A549 (cell line): ENCODE measurements around the gene KCNG4. TPM values are rescaled to one million over a fixed set of nuclear protein-coding genes. Genes with fewer than 3 reads are reported as not detected.

Experiments used
- ATAC-seq, 2 experiments: fragments of 200-7000 bp in 1 of 2; fragments of >200 bp in 1 of 2; cut with Nextera tagmentation in 1 of 2; cut with Tn5 transposase in 1 of 2; 3 replicates each; pipeline versions ENCODE4 v1.8.0 to v1.9.1; 2018 to 2020; ENCODE audit warnings: mild to moderate bottlenecking in 1 of 2, moderate library complexity in 1 of 2
- CTCF ChIA-PET: fragments of 300-600 bp; sonication (Branson Sonifier 250); formaldehyde crosslinking; extraction: SDS; loops from one replicate; lab custom pipeline; 2021; ENCODE audit warnings: antibody characterized with exemption, inconsistent platforms; lab: Yijun Ruan, JAX
- POLR2A ChIA-PET: fragments of 350-600 bp; formaldehyde crosslinking; extraction: SDS; loops from one replicate; lab custom pipeline; 2021; ENCODE audit warnings: antibody characterized with exemption, inconsistent platforms; lab: Yijun Ruan, JAX
- DNase-seq, 2 experiments: peaks; one replicate each; pipeline versions ENCODE4 v3.0.0 to v3.0.0-alpha.2; 2011 to 2016; ENCODE audit warnings: low read depth in 1 of 2, low spot score in 1 of 2
- FAIRE-seq: peaks from 2 replicates; lab custom pipeline; 2011; peaks lifted over from hg19 to GRCh38; lab: Jason Lieb, UNC
- H3K27ac ChIP-seq, 2 experiments: fragments of >200 bp; sonication (Bioruptor Twin); formaldehyde crosslinking; 3 replicates each; pipeline ENCODE4 v1.5.1; 2016 to 2017
- H3K4me1 ChIP-seq: fragments of >200 bp; sonication (Bioruptor Twin); formaldehyde crosslinking; 3 replicates; pipeline ENCODE4 v1.6.1; 2016
- H3K4me2 ChIP-seq: fragments of >200 bp; sonication (Bioruptor Twin); formaldehyde crosslinking; 3 replicates; pipeline ENCODE4 v1.6.1; 2016
- H3K4me3 ChIP-seq: fragments of >200 bp; sonication (Bioruptor Twin); formaldehyde crosslinking; 3 replicates; pipeline ENCODE4 v1.5.1; 2016
- H3K9me3 ChIP-seq: fragments of >200 bp; sonication (Bioruptor Twin); formaldehyde crosslinking; 3 replicates; pipeline ENCODE4 v1.6.1; 2016
- CBX2 ChIP-seq: fragments of 200-600 bp; sonication (generic); IDR thresholded peaks from 2 replicates; pipeline ENCODE4 v1.6.1; 2016; ENCODE audit warnings: low read depth, mild to moderate bottlenecking, borderline replicate concordance
- CHD2 ChIP-seq: fragments of 150-350 bp; IDR thresholded peaks from 2 replicates; pipeline ENCODE4 v1.6.1; 2014; ENCODE audit warnings: low read length; ENCODE audit not compliant: partially characterized antibody
- CHD4 ChIP-seq: fragments of 200-600 bp; sonication (generic); IDR thresholded peaks from 2 replicates; pipeline ENCODE4 v1.6.1; 2016; ENCODE audit warnings: antibody characterized with exemption, mild to moderate bottlenecking, borderline replicate concordance
- EP300 ChIP-seq, 2 experiments: fragments of >200 bp; sonication (Bioruptor Twin); formaldehyde crosslinking; IDR thresholded peaks; 2 replicates in 1 of 2; 3 replicates in 1 of 2; pipeline ENCODE4 v1.6.1; 2016 to 2017
- FOSL2 ChIP-seq, 2 experiments: fragments of 450-650 bp in 1 of 2; fragments of >200 bp in 1 of 2; sonication (Bioruptor Twin) in 1 of 2; formaldehyde crosslinking; IDR thresholded peaks; 2 replicates each; pipeline versions ENCODE4 v1.5.0 to v1.6.1; 2016 to 2020; ENCODE audit warnings: mild to moderate bottlenecking in 1 of 2, moderate library complexity in 1 of 2
- FOXS1 ChIP-seq: fragments of 250-450 bp; sonication (Bioruptor Pico); IDR thresholded peaks from 2 replicates; pipeline ENCODE4 v1.5.0; 2020; ENCODE audit warnings: mild to moderate bottlenecking, moderate library complexity
- HEYL ChIP-seq: fragments of 250-450 bp; sonication (Bioruptor Pico); IDR thresholded peaks from 2 replicates; pipeline ENCODE4 v1.8.0; 2021; ENCODE audit warnings: mild to moderate bottlenecking, moderate library complexity
- HOXA7 ChIP-seq: fragments of 250-450 bp; sonication (Bioruptor Pico); IDR thresholded peaks from 2 replicates; pipeline ENCODE4 v1.5.0; 2020; ENCODE audit warnings: mild to moderate bottlenecking, moderate library complexity
- HOXB5 ChIP-seq: fragments of 250-450 bp; sonication (Bioruptor Pico); IDR thresholded peaks from 2 replicates; pipeline ENCODE4 v1.5.0; 2020; ENCODE audit warnings: mild to moderate bottlenecking, moderate library complexity
- JUN ChIP-seq, 2 experiments: fragments of >200 bp; sonication (Bioruptor Twin); formaldehyde crosslinking; IDR thresholded peaks; 2 replicates in 1 of 2; 3 replicates in 1 of 2; pipeline ENCODE4 v1.6.1; 2016 to 2017
- NPAS2 ChIP-seq: fragments of 250-450 bp; sonication (Bioruptor Pico); IDR thresholded peaks from 2 replicates; pipeline ENCODE4 v1.8.0; 2022; ENCODE audit warnings: mild to moderate bottlenecking, moderate library complexity, borderline replicate concordance
- PHF8 ChIP-seq: fragments of 200-600 bp; sonication (generic); IDR thresholded peaks from 2 replicates; pipeline ENCODE4 v1.6.1; 2016; ENCODE audit warnings: low read depth, mild to moderate bottlenecking, antibody characterized with exemption, moderate library complexity, borderline replicate concordance
- POLR2A ChIP-seq: IDR thresholded peaks from 2 replicates; pipeline ENCODE4 v1.6.1; 2012; ENCODE audit warnings: mild to moderate bottlenecking, low read length
- POLR2AphosphoS2 ChIP-seq: conservative IDR thresholded peaks from 2 replicates; pipeline ENCODE4 v1.6.1; 2012; ENCODE audit warnings: low read length, improper control_type of control experiment, inconsistent platforms
- RFX5 ChIP-seq: fragments of 450-650 bp; IDR thresholded peaks from 2 replicates; pipeline ENCODE4 v1.7.1; 2014; ENCODE audit warnings: antibody characterized with exemption, mild to moderate bottlenecking, moderate library complexity
- RNF2 ChIP-seq: fragments of 200-600 bp; sonication (generic); IDR thresholded peaks from 2 replicates; pipeline ENCODE4 v1.6.1; 2016; ENCODE audit warnings: low read depth, mild to moderate bottlenecking, antibody characterized with exemption, moderate library complexity, borderline replicate concordance
- TP53 ChIP-seq: fragments of 250-450 bp; sonication (Bioruptor Pico); IDR thresholded peaks from 2 replicates; pipeline ENCODE4 v1.5.0; 2021; ENCODE audit warnings: mild to moderate bottlenecking, moderate library complexity
- ZSCAN20 ChIP-seq: fragments of 250-450 bp; sonication (Bioruptor Pico); IDR thresholded peaks from 2 replicates; pipeline ENCODE4 v1.8.0; 2022; ENCODE audit warnings: mild to moderate bottlenecking, moderate library complexity
- WGBS: methylation state at CpG from one replicate; pipeline ENCODE4 v1.1.6; 2017; ENCODE audit errors: missing lambda C conversion rate; 5-methylcytosine and 5-hydroxymethylcytosine counted together
- polyA plus RNA-seq, 4 experiments: library from polyadenylated mRNA; depleted of rRNA in 3 of 4; stranded (reverse); fragments of >200 nt; fragmentation: RNase III in 1 of 4; extraction: RNeasy Plus Mini Kit Qiagen cat#74134 plus additional on column Dnase treatment in 1 of 4; gene quantifications; 2 replicates in 3 of 4; 3 replicates in 1 of 4; pipeline ENCODE4 v1.2.3, GENCODE V29; 2011 to 2017
- TF ChIP-seq, protein P1 (sequence below): IDR thresholded peaks from 2 replicates; pipeline ENCODE4 v1.6.1; 2012; ENCODE audit warnings: low read depth, borderline replicate concordance
- TF ChIP-seq, protein P2 (sequence below): fragments of 200-600 bp; sonication (generic); IDR thresholded peaks from 2 replicates; pipeline ENCODE4 v1.6.1; 2016; ENCODE audit warnings: antibody characterized with exemption, mild to moderate bottlenecking, moderate library complexity
- TF ChIP-seq, protein P3 (sequence below): fragments of 450-650 bp; IDR thresholded peaks from 2 replicates; pipeline ENCODE4 v1.6.1; 2014; ENCODE audit warnings: antibody characterized with exemption

The KCNG4 gene
- polyA plus RNA-seq, 2 of the 4 experiments (the other 2 are of a cell fraction): not detected

DNA sequence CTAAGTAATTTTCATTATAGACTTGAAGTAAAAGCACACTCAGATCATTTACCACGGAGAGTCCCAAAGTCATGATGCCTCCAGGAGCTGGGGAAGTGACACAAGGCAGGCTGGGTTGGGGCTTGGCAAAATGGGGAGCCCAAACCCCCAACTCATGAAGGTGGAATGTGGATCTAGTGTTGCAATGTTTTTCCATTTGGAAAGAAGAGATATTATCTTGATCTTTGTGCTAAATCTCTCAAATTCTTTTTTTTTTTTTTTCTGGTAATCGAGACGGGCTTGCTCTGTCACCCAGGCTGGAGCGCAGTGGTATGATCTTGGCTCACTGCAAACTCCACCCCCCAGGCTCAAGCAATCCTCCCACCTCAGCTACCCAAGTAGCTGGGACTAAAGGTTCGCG, 7.5 kb upstream of the KCNG4 start (continued):
- no peak for TF ChIP-seq RNF2
- no peak for TF ChIP-seq FOSL2 (IDR thresholded peaks at IDR 0.05)
- TF ChIP-seq FOSL2 (CRISPR knock-in tag; IDR thresholded peaks at IDR 0.05): no peak
- no peak for TF ChIP-seq HOXA7 (CRISPR knock-in tag)
- no peak for TF ChIP-seq PHF8

DNA sequence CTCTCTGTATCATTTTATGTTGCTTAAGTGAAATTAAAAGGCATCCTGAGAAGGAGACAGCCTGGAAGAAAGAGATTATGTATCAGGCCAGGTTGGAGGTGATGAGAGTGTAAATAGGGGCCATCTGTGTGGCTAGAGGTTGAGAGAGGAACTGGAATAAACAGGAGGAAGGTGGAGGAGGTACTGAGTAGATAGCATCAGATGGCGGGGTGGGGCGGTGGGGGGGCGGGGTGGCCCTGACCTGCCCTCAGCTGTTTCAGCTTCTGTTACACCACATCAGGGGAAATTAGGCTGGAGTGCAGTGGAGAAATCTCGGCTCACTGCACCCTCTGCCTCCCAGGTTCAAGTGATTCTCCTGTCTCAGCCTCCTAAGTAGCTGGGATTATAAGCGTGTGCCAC, 6.9 kb upstream of the KCNG4 start:
- ATAC-seq: no peak
- TF ChIP-seq HEYL (CRISPR knock-in tag) (no peak), EP300 (IDR thresholded peaks at IDR 0.05) (no peak), POLR2AphosphoS2 (no peak), NPAS2 (CRISPR knock-in tag) (no peak), CHD4 (no peak), JUN (IDR thresholded peaks at IDR 0.05) (no peak), HOXB5 (CRISPR knock-in tag) (no peak), FOXS1 (CRISPR knock-in tag) (no peak), CBX2 (no peak), RFX5 (no peak), TP53 (CRISPR knock-in tag) (no peak), CHD2 (no peak), POLR2A (no peak), ZSCAN20 (CRISPR knock-in tag) (no peak)
- TF ChIP-seq, protein P1, sequence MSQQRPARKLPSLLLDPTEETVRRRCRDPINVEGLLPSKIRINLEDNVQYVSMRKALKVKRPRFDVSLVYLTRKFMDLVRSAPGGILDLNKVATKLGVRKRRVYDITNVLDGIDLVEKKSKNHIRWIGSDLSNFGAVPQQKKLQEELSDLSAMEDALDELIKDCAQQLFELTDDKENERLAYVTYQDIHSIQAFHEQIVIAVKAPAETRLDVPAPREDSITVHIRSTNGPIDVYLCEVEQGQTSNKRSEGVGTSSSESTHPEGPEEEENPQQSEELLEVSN: no peak
- TF ChIP-seq, protein P2, sequence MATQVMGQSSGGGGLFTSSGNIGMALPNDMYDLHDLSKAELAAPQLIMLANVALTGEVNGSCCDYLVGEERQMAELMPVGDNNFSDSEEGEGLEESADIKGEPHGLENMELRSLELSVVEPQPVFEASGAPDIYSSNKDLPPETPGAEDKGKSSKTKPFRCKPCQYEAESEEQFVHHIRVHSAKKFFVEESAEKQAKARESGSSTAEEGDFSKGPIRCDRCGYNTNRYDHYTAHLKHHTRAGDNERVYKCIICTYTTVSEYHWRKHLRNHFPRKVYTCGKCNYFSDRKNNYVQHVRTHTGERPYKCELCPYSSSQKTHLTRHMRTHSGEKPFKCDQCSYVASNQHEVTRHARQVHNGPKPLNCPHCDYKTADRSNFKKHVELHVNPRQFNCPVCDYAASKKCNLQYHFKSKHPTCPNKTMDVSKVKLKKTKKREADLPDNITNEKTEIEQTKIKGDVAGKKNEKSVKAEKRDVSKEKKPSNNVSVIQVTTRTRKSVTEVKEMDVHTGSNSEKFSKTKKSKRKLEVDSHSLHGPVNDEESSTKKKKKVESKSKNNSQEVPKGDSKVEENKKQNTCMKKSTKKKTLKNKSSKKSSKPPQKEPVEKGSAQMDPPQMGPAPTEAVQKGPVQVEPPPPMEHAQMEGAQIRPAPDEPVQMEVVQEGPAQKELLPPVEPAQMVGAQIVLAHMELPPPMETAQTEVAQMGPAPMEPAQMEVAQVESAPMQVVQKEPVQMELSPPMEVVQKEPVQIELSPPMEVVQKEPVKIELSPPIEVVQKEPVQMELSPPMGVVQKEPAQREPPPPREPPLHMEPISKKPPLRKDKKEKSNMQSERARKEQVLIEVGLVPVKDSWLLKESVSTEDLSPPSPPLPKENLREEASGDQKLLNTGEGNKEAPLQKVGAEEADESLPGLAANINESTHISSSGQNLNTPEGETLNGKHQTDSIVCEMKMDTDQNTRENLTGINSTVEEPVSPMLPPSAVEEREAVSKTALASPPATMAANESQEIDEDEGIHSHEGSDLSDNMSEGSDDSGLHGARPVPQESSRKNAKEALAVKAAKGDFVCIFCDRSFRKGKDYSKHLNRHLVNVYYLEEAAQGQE: no peak
- TF ChIP-seq, protein P3, sequence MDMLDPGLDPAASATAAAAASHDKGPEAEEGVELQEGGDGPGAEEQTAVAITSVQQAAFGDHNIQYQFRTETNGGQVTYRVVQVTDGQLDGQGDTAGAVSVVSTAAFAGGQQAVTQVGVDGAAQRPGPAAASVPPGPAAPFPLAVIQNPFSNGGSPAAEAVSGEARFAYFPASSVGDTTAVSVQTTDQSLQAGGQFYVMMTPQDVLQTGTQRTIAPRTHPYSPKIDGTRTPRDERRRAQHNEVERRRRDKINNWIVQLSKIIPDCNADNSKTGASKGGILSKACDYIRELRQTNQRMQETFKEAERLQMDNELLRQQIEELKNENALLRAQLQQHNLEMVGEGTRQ: no peak
- Histone ChIP-seq H3K4me2 (no peak overlapping the region), H3K27ac (no peak overlapping the region), H3K4me3 (no peak overlapping the region), H3K4me1 (no peaks in the 10 kb centered on the region), H3K9me3 (no peaks in the 10 kb centered on the region; the same call in 2 of the 3 replicates)
- DNase-seq: no peak
- 65% methylated on average over 3 of the region's 5 CpGs for WGBS
- ChIA-PET POLR2A (no interaction called here), CTCF (interaction anchor here (0.7 to 3.8 kb wide), 3 partner anchors 31 to 105 kb away, joined by 5 to 22 read pairs (median 8); partner anchors contain the start of gene TAF1C)
- FAIRE-seq: no peak
